ENCODE measurements around the gene KIF5C. TPM values are rescaled to one million over a fixed set of nuclear protein-coding genes. Genes with fewer than 3 reads are reported as not detected.

KIF5C gene
- total and polyA plus RNA-seq, 2 experiments from 2014 or later, result 45.0 to 49.1 TPM

DNA sequence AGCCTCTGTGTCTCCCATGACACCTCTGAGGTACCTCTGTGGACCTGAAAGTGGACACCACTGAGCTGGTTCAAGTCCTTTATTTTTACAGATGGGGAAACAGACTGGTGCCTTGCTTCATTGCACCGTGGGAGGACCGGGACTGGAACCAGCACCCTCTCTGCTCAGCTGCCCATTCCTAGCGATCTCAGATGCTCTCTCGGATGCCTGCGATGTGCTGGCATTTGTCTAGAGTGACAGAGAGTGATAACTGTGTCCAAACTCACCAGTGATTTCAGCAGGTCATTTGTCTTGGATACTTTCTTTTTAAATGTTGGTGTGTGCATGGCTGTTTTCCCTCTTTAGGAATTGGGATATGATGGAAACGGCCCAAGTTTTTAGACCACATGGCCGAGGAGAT, 133.4 kb downstream of the KIF5C start (continued):
- TF ChIP-seq, protein P1, sequence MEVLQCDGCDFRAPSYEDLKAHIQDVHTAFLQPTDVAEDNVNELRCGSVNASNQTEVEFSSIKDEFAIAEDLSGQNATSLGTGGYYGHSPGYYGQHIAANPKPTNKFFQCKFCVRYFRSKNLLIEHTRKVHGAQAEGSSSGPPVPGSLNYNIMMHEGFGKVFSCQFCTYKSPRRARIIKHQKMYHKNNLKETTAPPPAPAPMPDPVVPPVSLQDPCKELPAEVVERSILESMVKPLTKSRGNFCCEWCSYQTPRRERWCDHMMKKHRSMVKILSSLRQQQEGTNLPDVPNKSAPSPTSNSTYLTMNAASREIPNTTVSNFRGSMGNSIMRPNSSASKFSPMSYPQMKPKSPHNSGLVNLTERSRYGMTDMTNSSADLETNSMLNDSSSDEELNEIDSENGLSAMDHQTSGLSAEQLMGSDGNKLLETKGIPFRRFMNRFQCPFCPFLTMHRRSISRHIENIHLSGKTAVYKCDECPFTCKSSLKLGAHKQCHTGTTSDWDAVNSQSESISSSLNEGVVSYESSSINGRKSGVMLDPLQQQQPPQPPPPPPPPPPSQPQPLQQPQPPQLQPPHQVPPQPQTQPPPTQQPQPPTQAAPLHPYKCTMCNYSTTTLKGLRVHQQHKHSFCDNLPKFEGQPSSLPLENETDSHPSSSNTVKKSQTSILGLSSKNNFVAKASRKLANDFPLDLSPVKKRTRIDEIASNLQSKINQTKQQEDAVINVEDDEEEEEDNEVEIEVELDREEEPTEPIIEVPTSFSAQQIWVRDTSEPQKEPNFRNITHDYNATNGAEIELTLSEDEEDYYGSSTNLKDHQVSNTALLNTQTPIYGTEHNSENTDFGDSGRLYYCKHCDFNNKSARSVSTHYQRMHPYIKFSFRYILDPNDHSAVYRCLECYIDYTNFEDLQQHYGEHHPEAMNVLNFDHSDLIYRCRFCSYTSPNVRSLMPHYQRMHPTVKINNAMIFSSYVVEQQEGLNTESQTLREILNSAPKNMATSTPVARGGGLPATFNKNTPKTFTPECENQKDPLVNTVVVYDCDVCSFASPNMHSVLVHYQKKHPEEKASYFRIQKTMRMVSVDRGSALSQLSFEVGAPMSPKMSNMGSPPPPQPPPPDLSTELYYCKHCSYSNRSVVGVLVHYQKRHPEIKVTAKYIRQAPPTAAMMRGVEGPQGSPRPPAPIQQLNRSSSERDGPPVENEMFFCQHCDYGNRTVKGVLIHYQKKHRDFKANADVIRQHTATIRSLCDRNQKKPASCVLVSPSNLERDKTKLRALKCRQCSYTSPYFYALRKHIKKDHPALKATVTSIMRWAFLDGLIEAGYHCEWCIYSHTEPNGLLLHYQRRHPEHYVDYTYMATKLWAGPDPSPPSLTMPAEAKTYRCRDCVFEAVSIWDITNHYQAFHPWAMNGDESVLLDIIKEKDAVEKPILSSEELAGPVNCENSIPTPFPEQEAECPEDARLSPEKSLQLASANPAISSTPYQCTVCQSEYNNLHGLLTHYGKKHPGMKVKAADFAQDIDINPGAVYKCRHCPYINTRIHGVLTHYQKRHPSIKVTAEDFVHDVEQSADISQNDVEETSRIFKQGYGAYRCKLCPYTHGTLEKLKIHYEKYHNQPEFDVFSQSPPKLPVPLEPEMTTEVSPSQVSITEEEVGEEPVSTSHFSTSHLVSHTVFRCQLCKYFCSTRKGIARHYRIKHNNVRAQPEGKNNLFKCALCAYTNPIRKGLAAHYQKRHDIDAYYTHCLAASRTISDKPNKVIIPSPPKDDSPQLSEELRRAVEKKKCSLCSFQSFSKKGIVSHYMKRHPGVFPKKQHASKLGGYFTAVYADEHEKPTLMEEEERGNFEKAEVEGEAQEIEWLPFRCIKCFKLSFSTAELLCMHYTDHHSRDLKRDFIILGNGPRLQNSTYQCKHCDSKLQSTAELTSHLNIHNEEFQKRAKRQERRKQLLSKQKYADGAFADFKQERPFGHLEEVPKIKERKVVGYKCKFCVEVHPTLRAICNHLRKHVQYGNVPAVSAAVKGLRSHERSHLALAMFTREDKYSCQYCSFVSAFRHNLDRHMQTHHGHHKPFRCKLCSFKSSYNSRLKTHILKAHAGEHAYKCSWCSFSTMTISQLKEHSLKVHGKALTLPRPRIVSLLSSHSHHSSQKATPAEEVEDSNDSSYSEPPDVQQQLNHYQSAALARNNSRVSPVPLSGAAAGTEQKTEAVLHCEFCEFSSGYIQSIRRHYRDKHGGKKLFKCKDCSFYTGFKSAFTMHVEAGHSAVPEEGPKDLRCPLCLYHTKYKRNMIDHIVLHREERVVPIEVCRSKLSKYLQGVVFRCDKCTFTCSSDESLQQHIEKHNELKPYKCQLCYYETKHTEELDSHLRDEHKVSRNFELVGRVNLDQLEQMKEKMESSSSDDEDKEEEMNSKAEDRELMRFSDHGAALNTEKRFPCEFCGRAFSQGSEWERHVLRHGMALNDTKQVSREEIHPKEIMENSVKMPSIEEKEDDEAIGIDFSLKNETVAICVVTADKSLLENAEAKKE (CRISPR knock-in tag; IDR thresholded peaks at IDR 0.05), result no peak
- TF ChIP-seq POLR2AphosphoS5 (IDR thresholded peaks at IDR 0.05; ENCODE audit: low read depth) (no peak), EZH2phosphoT487 (IDR thresholded peaks at IDR 0.05; ENCODE audit: unreplicated experiment) (no peak), STAT1 (IDR thresholded peaks at IDR 0.05; ENCODE audit: unreplicated experiment) (no peak), EZH2 (IDR thresholded peaks at IDR 0.05; ENCODE audit: low read depth, unreplicated experiment) (no peak), CREB1 (CRISPR knock-in tag; IDR thresholded peaks at IDR 0.05; ENCODE audit: low read depth) (no peak), JUNB (IDR thresholded peaks at IDR 0.05; ENCODE audit: unreplicated experiment) (no peak)
- TF ChIP-seq, protein P2, sequence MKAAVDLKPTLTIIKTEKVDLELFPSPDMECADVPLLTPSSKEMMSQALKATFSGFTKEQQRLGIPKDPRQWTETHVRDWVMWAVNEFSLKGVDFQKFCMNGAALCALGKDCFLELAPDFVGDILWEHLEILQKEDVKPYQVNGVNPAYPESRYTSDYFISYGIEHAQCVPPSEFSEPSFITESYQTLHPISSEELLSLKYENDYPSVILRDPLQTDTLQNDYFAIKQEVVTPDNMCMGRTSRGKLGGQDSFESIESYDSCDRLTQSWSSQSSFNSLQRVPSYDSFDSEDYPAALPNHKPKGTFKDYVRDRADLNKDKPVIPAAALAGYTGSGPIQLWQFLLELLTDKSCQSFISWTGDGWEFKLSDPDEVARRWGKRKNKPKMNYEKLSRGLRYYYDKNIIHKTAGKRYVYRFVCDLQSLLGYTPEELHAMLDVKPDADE (IDR thresholded peaks at IDR 0.05), result no peak
- TF ChIP-seq, protein P3, sequence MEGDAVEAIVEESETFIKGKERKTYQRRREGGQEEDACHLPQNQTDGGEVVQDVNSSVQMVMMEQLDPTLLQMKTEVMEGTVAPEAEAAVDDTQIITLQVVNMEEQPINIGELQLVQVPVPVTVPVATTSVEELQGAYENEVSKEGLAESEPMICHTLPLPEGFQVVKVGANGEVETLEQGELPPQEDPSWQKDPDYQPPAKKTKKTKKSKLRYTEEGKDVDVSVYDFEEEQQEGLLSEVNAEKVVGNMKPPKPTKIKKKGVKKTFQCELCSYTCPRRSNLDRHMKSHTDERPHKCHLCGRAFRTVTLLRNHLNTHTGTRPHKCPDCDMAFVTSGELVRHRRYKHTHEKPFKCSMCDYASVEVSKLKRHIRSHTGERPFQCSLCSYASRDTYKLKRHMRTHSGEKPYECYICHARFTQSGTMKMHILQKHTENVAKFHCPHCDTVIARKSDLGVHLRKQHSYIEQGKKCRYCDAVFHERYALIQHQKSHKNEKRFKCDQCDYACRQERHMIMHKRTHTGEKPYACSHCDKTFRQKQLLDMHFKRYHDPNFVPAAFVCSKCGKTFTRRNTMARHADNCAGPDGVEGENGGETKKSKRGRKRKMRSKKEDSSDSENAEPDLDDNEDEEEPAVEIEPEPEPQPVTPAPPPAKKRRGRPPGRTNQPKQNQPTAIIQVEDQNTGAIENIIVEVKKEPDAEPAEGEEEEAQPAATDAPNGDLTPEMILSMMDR (conservative IDR thresholded peaks at IDR 0.05; ENCODE audit: low read depth in 2 of 2), result no peak

Measured in GM23338 (cell line).